Activated naive CD4-positive, alpha-beta T cell treated with anti-CD3 and anti-CD28 coated beads, Interleukin-2, amount 10 ng/mL, durations not matched to agents 7 days and 5 days (primary cell): ENCODE data around the gene CYP4F2.
A peak's percentile ranks its signal among the peaks of the same experiment; 100 is the strongest.
"Not testable (repeated sequence)": the region's sequence is repeated elsewhere in the genome, so short reads cannot be mapped to it uniquely, and the experiment has no call there.

ENCODE experiments used
- CTCF ChIA-PET: fragments of 350-600 bp; sonication (Branson Sonifier 250); formaldehyde crosslinking; loops from one replicate; lab custom pipeline; 2021; ENCODE audit warnings: antibody characterized with exemption; lab: Charles Lee
- DNase-seq: peaks from one replicate; pipeline ENCODE4 v3.0.0-alpha.2; 2020
- H3K27ac Mint-ChIP-seq: one replicate; pipeline ENCODE4 v1.8.0; 2021; ENCODE audit warnings: mild to moderate bottlenecking, moderate library complexity, mixed read lengths
- H3K27me3 Mint-ChIP-seq: one replicate; pipeline ENCODE4 v1.8.0; 2021; ENCODE audit warnings: mild to moderate bottlenecking, mixed read lengths
- H3K36me3 Mint-ChIP-seq: one replicate; pipeline ENCODE4 v1.8.0; 2021; ENCODE audit warnings: mixed read lengths
- H3K4me1 Mint-ChIP-seq: one replicate; pipeline ENCODE4 v1.8.0; 2021; ENCODE audit warnings: mixed read lengths
- H3K4me3 Mint-ChIP-seq: one replicate; pipeline ENCODE4 v1.8.0; 2021; ENCODE audit warnings: mild to moderate bottlenecking, moderate library complexity, mixed read lengths
- H3K9me3 Mint-ChIP-seq: one replicate; pipeline ENCODE4 v1.8.0; 2021; ENCODE audit warnings: mixed read lengths

The CYP4F2 gene

GRCh38 chr19:15891434-15891833 lies 6.4 kb downstream of the CYP4F2 start:
- Mint-ChIP-seq H3K9me3 (no peaks in the 10 kb centered on the region), H3K4me3 (no peak overlapping the region), H3K27me3 (no peaks in the 10 kb centered on the region), H3K27ac (no peak overlapping the region), H3K4me1 (no peaks in the 10 kb centered on the region), H3K36me3 (no peaks in the 10 kb centered on the region)
- DNase-seq: no peak
- CTCF ChIA-PET: no interaction called here

- H3K36me3 Mint-ChIP-seq, H3K4me3 Mint-ChIP-seq, CTCF ChIA-PET, H3K27ac Mint-ChIP-seq, H3K4me1 Mint-ChIP-seq, H3K9me3 Mint-ChIP-seq, DNase-seq, H3K27me3 Mint-ChIP-seq: not testable (repeated sequence)
Observed at GRCh38 chr19:15889339-15889738, 8.5 kb downstream of the CYP4F2 start.

- no peaks in the 10 kb centered on the region for H3K36me3 Mint-ChIP-seq
- H3K27me3 Mint-ChIP-seq: peaks cover 10% of the 10 kb centered on the region
- CTCF ChIA-PET: no interaction called here
- no peak overlapping the region for H3K4me3 Mint-ChIP-seq
- H3K9me3 Mint-ChIP-seq: no peaks in the 10 kb centered on the region
- DNase-seq: no peak
- H3K4me1 Mint-ChIP-seq: no peaks in the 10 kb centered on the region
- no peak overlapping the region for H3K27ac Mint-ChIP-seq
Observed at GRCh38 chr19:15885919-15886318, 12.0 kb downstream of the CYP4F2 start.

DNA sequence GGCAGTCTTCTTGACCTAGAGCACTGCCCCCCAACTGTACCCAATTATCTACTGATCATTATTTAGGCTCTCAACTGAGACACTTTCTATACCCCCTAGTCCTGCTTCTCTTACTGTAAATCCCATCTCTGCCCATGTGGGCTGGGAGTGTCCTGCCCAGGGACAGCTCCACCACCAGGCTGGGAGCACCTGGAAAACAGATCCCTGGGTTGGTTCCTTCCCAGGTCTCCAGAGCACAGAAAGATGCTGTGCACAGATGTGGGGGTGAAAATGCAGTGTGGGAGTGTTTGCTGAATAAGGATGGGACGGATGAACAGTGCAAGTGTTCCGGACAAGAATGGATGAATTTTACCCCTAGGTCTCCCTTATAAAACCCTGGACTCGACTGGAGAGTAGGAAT lies 12.7 kb downstream of the CYP4F2 start:
- no peaks in the 10 kb centered on the region for H3K9me3 Mint-ChIP-seq
- H3K27ac Mint-ChIP-seq: no peak overlapping the region
- H3K27me3 Mint-ChIP-seq: peaks cover 10% of the 10 kb centered on the region
- DNase-seq: no peak
- CTCF ChIA-PET: no interaction called here
- no peaks in the 10 kb centered on the region for H3K36me3 Mint-ChIP-seq
- no peaks in the 10 kb centered on the region for H3K4me1 Mint-ChIP-seq
- H3K4me3 Mint-ChIP-seq: no peak overlapping the region

- H3K36me3 Mint-ChIP-seq, H3K4me3 Mint-ChIP-seq, DNase-seq, CTCF ChIA-PET, H3K4me1 Mint-ChIP-seq, H3K9me3 Mint-ChIP-seq, H3K27ac Mint-ChIP-seq: not testable (repeated sequence)
- H3K27me3 Mint-ChIP-seq: peaks cover 22% of the 10 kb centered on the region
Observed at GRCh38 chr19:15883329-15883728, 14.5 kb downstream of the CYP4F2 start.

GRCh38 chr19:15874821-15875474 lies 22.9 kb downstream of the CYP4F2 start:
- Mint-ChIP-seq H3K27me3 (peaks cover 45% of the 10 kb centered on the region), H3K4me3 (no peak overlapping the region), H3K36me3 (no peaks in the 10 kb centered on the region), H3K27ac (no peak overlapping the region), H3K4me1 (peaks cover 6% of the 10 kb centered on the region), H3K9me3 (no peaks in the 10 kb centered on the region)
- CTCF ChIA-PET: interaction anchor here (1.0 kb wide), 1 partner anchor 245 kb away, joined by 3 read pairs; no protein-coding TSS in a partner anchor
- no peak for DNase-seq

- H3K9me3 Mint-ChIP-seq, H3K36me3 Mint-ChIP-seq, H3K27ac Mint-ChIP-seq, H3K4me3 Mint-ChIP-seq, H3K4me1 Mint-ChIP-seq, CTCF ChIA-PET, DNase-seq: not testable (repeated sequence)
- peaks cover 40% of the 10 kb centered on the region for H3K27me3 Mint-ChIP-seq
Observed at GRCh38 chr19:15873771-15874170, 24.1 kb downstream of the CYP4F2 start.

DNA sequence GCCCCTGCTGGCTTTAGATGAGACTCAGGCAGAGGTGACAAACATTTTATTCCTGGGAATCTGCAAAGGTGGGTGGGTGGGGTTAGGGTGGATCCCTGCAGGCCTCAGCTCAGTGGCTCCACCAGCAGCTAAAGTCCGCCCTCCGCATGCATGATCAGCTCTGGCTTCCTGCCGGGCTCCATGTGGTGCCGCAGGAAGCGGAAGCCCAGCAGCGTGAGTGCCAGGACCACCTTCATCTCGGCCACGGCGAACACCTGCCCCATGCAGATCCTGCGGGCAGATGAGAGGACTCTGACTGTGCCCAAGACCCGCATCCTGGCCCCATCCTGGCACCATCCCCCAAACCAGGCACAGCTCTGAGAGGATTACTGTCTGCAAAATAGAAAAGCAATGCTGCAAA lies 26.3 kb downstream of the CYP4F2 start:
- Mint-ChIP-seq H3K27me3 (peaks cover 46% of the 10 kb centered on the region), H3K4me3 (no peak overlapping the region), H3K36me3 (no peaks in the 10 kb centered on the region), H3K9me3 (no peaks in the 10 kb centered on the region), H3K4me1 (peaks cover 6% of the 10 kb centered on the region), H3K27ac (no peak overlapping the region)
- DNase-seq: peak; percentile 31
- CTCF ChIA-PET: no interaction called here

DNA sequence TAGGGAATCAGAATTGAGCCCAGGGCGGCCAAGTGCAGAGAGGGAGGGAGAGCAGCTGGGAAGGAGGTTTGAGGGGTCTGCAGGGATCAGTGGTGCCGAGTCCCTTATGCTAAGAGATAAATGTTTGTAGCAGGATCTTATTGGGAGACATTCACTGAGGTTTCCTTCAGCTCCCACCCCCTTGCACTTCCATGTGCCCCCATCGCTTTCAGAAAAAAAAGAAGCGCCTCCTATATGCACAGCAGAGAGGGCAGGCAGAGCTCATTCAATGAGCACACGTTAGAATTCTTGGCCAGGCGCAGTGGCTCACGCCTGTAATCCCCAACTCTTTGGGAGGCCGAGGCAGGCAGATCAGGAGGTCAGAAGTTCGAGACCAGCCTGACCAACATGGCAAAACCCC lies 28.0 kb downstream of the CYP4F2 start:
- CTCF ChIA-PET: interaction anchor here (0.6 to 2.0 kb wide), 7 partner anchors 11 to 311 kb away, joined by 3 to 7 read pairs (median 4); no protein-coding TSS in a partner anchor
- Mint-ChIP-seq H3K27ac (no peak overlapping the region), H3K27me3 (peaks cover 33% of the 10 kb centered on the region), H3K4me1 (peaks cover 6% of the 10 kb centered on the region), H3K4me3 (no peak overlapping the region), H3K36me3 (no peaks in the 10 kb centered on the region), H3K9me3 (no peaks in the 10 kb centered on the region)
- no peak for DNase-seq

- Mint-ChIP-seq H3K27ac (no peak overlapping the region), H3K4me3 (no peak overlapping the region), H3K9me3 (no peaks in the 10 kb centered on the region), H3K4me1 (peaks cover 6% of the 10 kb centered on the region), H3K27me3 (peaks cover 28% of the 10 kb centered on the region), H3K36me3 (no peaks in the 10 kb centered on the region)
- DNase-seq: peak; percentile 54
- CTCF ChIA-PET: interaction anchor here (0.7 to 2.0 kb wide), 6 partner anchors 11 to 311 kb away, joined by 3 to 7 read pairs (median 4); no protein-coding TSS in a partner anchor
Observed at GRCh38 chr19:15869109-15869555, 28.7 kb downstream of the CYP4F2 start.

DNA sequence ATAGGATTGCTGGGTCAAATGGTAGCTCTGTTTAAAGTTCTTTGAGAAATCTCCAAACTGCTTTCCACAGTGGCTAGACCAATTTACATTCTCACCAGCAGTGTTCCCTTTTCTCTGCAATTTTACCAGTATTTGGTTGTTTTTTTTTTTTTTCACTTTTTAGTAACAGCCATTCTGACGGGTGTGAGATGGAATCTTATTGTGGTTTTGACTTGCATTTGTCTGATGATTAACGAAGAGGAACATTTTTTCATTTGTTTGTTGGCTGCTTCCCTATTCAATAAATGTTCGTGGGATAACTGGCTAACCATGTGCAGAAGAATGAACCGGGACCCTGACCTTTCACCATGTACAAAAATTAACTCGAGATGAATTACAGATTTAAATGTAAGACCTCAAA lies 31.2 kb downstream of the CYP4F2 start:
- Mint-ChIP-seq H3K9me3 (no peaks in the 10 kb centered on the region), H3K36me3 (no peaks in the 10 kb centered on the region), H3K4me3 (no peak overlapping the region), H3K4me1 (peaks cover 5% of the 10 kb centered on the region), H3K27ac (no peak overlapping the region), H3K27me3 (peaks cover 30% of the 10 kb centered on the region)
- DNase-seq: no peak
- CTCF ChIA-PET: no interaction called here

DNA sequence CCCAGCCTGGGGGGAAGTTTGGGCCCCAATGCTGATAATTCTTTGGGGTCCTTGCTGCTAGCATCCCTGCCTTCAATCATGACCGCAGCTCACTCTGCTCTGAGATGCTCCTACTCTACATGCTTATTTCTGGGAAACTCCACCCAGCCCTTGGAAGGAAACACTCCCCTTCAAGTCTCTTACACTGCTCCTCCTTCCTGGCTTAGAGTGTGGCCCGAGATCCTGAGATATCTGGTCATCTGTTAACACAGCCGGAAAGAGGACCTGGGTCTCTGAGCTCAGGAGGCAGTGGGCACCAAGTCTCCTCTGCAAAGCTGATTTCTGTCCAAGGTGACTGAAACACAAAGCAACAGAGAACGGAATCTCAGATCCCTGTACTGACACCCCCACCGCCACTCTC lies 33.0 kb downstream of the CYP4F2 start:
- Mint-ChIP-seq H3K27ac (no peak overlapping the region), H3K4me3 (no peak overlapping the region), H3K4me1 (no peaks in the 10 kb centered on the region), H3K36me3 (no peaks in the 10 kb centered on the region), H3K27me3 (peaks cover 23% of the 10 kb centered on the region), H3K9me3 (no peaks in the 10 kb centered on the region)
- DNase-seq: no peak
- CTCF ChIA-PET: no interaction called here

DNA sequence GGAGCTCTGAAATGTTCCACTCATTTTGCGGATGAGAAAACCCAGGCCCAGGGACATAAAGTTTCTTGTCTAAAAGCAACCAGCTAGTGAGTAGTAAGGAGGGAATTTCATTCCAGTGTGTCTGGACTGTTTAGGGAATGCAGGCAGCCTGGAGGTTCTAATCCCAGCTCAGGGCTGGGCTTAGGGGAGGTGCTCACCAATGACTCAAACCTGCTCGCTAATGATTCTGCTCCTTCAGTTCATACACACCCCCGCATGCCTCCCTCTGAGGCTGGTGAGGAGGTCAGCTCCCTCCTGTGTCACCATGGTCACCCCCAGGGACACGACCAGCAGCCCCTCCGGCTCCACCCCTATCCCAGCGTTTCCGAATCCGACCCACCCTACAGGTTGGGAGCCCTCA lies 34.6 kb downstream of the CYP4F2 start:
- Mint-ChIP-seq H3K27ac (no peak overlapping the region), H3K4me3 (no peak overlapping the region)

DNA sequence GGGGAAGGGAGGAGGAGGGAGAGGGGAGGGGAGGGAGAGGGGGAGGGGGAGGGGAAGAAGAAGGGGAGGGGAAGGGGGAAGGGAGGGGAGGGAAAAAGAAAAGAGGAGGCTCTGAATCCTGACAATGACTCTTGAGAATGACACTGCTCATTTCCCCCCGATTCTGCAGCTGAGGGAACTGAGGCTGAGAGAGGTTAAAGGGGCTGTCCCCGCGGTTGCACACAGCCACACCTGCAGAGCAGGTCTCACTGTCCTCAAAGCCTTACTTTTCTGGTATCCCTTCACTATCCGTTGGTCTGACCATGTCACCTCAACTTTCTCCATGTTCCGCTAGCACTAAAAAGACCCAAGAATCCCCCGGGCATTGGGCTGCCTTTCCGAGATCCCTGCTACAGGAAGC lies 35.4 kb downstream of the CYP4F2 start:
- no peak for DNase-seq
- Mint-ChIP-seq H3K27me3 (peaks cover 15% of the 10 kb centered on the region), H3K36me3 (no peaks in the 10 kb centered on the region), H3K4me1 (no peaks in the 10 kb centered on the region), H3K9me3 (no peaks in the 10 kb centered on the region), H3K27ac (no peak overlapping the region), H3K4me3 (no peak overlapping the region)
- CTCF ChIA-PET: no interaction called here

More for the DNA sequence above, 34.6 kb downstream of the CYP4F2 start:
- Mint-ChIP-seq H3K27me3 (peaks cover 17% of the 10 kb centered on the region), H3K4me1 (no peaks in the 10 kb centered on the region), H3K36me3 (no peaks in the 10 kb centered on the region), H3K9me3 (no peaks in the 10 kb centered on the region)
- CTCF ChIA-PET: no interaction called here
- DNase-seq: no peak

- H3K4me1 Mint-ChIP-seq: no peaks in the 10 kb centered on the region
- H3K36me3 Mint-ChIP-seq: no peaks in the 10 kb centered on the region
- no peaks in the 10 kb centered on the region for H3K9me3 Mint-ChIP-seq
- peaks cover 17% of the 10 kb centered on the region for H3K27me3 Mint-ChIP-seq
- DNase-seq: no peak
- no peak overlapping the region for H3K27ac Mint-ChIP-seq
- CTCF ChIA-PET: no interaction called here
- H3K4me3 Mint-ChIP-seq: no peak overlapping the region
Observed at GRCh38 chr19:15860522-15860921, 37.4 kb downstream of the CYP4F2 start.
